HL-60/S4 treated with retinoic acid at 250 ng/mL for 4 days and 3 days (cell line): Measurements from ENCODE around the gene SMIM36.
"Not testable (repeated sequence)": the region's sequence is repeated elsewhere in the genome, so short reads cannot be mapped to it uniquely, and the experiment has no call there.

ENCODE experiments used
- in situ Hi-C: fragments of 300-500 bp; cut with MboI; formaldehyde crosslinking; loops from 2 replicates; pipeline ENCODE4 v1.7.0; 2022; ENCODE audit warnings: low sequenced_read_pairs

Gene SMIM36

GRCh38 chr17:55436224-55437158, 74.8 kb downstream of the SMIM36 start:
- in situ Hi-C loops: no loop called here

- in situ Hi-C loops: no loop called here
Observed at GRCh38 chr17:55435408-55435807, 75.8 kb downstream of the SMIM36 start.

GRCh38 chr17:55434721-55435120, 76.5 kb downstream of the SMIM36 start:
- in situ Hi-C loops: no loop called here

GRCh38 chr17:55433629-55434422, 77.4 kb downstream of the SMIM36 start:
- in situ Hi-C loops: no loop called here

GRCh38 chr17:55433029-55433628, 78.1 kb downstream of the SMIM36 start:
- in situ Hi-C loops: no loop called here

GRCh38 chr17:55432358-55433028, 78.8 kb downstream of the SMIM36 start:
- in situ Hi-C loops: no loop called here

GRCh38 chr17:55431914-55432313, 79.3 kb downstream of the SMIM36 start:
- in situ Hi-C loops: not testable (repeated sequence)

GRCh38 chr17:55430541-55431288, 80.5 kb downstream of the SMIM36 start:
- in situ Hi-C loops: no loop called here

- in situ Hi-C loops: no loop called here
Observed at GRCh38 chr17:55427587-55427882, 83.7 kb downstream of the SMIM36 start.

- in situ Hi-C loops: no loop called here
Observed at GRCh38 chr17:55426851-55427586, 84.2 kb downstream of the SMIM36 start.

GRCh38 chr17:55424893-55425540, 86.2 kb downstream of the SMIM36 start:
- in situ Hi-C loops: no loop called here

GRCh38 chr17:55423535-55423934, 87.7 kb downstream of the SMIM36 start:
- in situ Hi-C loops: no loop called here

- in situ Hi-C loops: not testable (repeated sequence)
Observed at GRCh38 chr17:55422828-55423164, 88.5 kb downstream of the SMIM36 start.

- in situ Hi-C loops: no loop called here
Observed at GRCh38 chr17:55421179-55421934, 89.9 kb downstream of the SMIM36 start, which contains the start of gene MMD. Gene MMD, minus strand, starts transcription at chr17:55421835. Its CDS starts 140 bp downstream, at chr17:55421695.

- in situ Hi-C loops: no loop called here
Observed at GRCh38 chr17:55420776-55421178, 90.5 kb downstream of the SMIM36 start.

- in situ Hi-C loops: no loop called here
Observed at GRCh38 chr17:55420067-55420775, 91.0 kb downstream of the SMIM36 start.

- in situ Hi-C loops: no loop called here
Observed at GRCh38 chr17:55418369-55419268, 92.6 kb downstream of the SMIM36 start.
